HG02943 (cell line): Measurements from ENCODE around the gene SP5.
"Not testable (repeated sequence)": the region's sequence is repeated elsewhere in the genome, so short reads cannot be mapped to it uniquely, and the experiment has no call there.

ENCODE experiments used
- ATAC-seq: cut with Tn5 transposase; IDR thresholded peaks from one replicate; pipeline ENCODE4 v1.9.1; 2021; ENCODE audit warnings: mild to moderate bottlenecking, low read depth, moderate library complexity; ENCODE audit not compliant: unreplicated experiment

The SP5 gene

GRCh38 chr2:170715062-170715931, at the start of gene SP5:
Gene SP5 (plus strand): TSS chr2:170715337. CDS start chr2:170715513, 176 bp downstream.
- ATAC-seq: no peak

DNA sequence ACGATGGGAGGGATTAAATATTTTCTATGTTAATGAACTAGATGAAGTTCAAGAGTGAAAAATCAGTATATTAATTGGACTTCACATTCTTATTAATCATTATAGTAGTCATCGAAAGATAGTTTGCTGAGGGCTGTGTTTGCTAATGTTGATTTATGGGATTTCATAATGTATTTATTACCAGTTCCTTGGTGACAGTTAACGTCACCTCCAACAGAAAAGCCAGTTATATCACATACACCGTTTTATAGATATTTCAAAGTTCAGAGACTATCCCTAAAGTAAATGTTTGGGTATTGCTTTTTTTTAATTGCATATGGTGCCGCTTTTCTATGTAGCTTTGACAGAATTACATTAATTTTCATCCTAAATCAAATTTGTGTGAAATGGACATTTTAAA, 49.4 kb upstream of the SP5 start:
- no peak for ATAC-seq

DNA sequence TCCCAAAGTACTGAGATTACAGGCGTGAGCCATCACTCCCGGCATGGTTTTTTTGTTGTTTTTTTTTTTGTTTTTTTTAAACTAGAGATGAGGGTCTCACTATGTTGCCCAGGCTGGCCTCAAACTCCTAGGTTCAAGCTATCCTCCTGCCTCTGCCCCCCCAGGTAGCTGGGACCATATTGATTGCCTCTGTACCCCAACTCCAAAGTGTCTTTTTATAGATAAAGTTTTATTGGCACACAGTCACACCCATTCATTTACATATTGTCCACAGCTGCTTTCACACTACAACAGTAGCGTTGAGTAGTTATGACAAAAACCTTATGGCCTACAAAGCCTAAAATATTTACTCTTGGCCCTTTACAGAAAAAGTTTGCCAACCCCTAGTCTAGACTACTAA, 45.2 kb upstream of the SP5 start:
- no peak for ATAC-seq

DNA sequence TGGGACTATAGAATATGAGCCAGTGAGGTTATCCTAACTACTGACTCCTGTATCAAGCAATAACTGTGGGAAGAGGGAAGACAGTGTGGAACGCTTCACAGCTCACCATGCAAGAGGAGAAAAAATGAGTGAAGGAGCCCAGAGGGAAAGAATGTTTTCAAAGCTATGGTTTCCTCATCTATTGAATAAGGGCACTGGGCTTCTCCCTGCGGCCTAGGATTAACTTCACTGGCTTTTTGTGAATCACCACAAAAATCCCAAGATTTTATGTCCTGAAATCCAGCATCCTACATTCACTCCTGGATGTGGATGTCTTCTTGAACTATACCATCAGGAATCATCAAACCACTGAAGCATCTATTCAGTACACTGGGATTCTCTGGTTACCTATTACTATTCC, 44.5 kb upstream of the SP5 start:
- ATAC-seq: no peak

DNA sequence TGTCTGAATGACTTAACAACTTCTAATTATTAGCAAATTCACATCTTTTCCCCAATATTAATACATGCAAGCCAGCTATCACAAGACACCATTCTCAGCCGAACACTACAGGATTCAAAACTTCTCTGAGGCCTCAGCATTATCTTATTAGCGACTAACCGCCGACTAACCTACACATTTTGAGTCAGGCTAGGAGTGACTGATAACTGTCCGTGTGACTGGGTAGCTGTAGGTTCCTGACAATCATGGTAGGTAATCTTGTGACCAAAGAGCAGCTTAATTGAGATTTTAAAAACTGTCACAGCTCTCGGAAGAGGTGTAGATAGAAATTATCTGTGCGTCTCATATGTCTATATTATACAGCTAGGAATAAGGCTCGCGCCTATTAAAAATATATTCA, 44.1 kb upstream of the SP5 start:
- no peak for ATAC-seq

- not testable (repeated sequence) for ATAC-seq
Measured at GRCh38 chr2:170674282-170674681, 40.9 kb upstream of the SP5 start.

- ATAC-seq: no peak
Measured at GRCh38 chr2:170675701-170676100, 39.4 kb upstream of the SP5 start.

- no peak for ATAC-seq
Measured at GRCh38 chr2:170679607-170680079, 35.5 kb upstream of the SP5 start.

GRCh38 chr2:170680172-170680941, 34.8 kb upstream of the SP5 start:
- no peak for ATAC-seq

DNA sequence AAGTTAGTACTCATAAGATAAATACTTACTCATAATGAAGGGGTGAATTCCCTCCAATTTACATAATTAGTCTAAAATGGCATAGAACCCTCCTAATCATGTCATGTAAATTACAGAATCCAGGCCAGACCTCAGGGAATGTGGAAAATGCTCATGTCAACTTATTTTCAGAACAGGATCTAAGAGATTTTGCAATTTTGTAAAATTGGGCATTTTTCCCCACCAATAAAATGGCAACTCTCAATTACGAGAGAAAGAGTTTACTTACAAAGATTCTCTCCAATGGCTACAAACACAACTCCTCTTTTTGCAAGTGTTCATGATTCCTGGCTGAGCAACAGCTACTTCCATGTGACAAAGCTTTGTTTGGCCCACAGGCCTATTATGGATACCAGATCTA, 33.8 kb upstream of the SP5 start:
- no peak for ATAC-seq

- no peak for ATAC-seq
Measured at GRCh38 chr2:170685591-170685990, 29.5 kb upstream of the SP5 start.

DNA sequence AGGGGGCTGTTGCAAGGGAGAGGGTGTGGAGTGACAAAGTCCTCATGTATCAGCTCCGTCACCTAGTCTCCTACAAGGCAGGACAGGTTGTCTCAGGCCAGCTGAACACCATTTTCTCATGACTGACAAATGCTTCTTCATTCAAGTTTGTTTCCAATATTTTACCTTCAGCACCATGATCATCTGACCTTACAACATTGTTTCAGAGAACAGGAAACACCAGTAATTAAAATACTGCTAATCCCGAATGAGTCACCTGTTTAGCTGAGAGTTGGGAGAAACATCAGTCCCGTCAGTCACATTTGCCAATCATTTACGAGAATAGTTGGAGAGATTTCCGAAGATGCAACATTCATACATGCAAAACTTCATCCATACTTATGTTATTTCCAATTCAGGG, 25.7 kb upstream of the SP5 start:
- ATAC-seq: no peak

- no peak for ATAC-seq
Measured at GRCh38 chr2:170690640-170691039, 24.5 kb upstream of the SP5 start.

- ATAC-seq: no peak
Measured at GRCh38 chr2:170694316-170694715, 20.8 kb upstream of the SP5 start.

DNA sequence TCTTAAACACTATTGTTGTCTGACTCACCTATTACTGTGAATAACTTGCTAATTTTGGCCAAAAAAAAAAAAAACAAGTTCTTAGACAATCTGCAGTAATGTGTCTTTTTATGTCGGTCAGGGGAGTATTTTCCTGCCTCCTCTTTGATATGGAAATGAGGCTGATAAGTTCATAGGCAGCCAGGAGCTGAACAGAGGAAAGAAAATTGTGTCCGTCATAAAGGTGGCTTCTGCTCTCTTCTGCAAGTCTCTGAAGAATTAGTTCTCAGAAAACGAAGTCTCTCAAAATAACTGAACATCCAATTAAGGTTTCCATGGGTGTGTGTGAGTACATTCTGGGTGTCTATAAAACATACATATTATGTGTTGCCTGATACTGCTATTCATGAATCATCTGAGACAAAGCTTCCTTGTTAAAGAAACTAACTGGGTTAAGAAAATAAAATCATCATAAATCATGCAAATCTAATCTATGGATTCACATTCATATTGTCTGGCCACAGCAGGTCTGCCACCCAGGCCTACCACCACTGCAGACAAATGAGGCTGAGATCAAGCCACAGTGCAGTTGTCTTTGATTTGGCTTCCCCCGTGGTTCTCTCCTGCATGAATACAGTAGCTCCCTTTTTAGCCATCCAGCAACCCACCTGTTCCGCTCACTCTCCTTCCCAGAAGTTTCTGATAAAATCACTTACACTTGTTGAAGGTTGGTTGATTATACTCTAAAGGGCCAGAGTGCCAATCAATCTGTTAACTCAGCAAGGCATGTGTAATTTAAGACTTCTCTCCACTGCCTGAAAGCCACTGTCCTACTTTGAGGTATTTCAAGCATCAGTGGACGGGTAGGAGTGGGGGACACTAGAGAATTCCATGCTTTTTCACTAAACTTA, 19.4 kb upstream of the SP5 start:
- ATAC-seq: no peak

DNA sequence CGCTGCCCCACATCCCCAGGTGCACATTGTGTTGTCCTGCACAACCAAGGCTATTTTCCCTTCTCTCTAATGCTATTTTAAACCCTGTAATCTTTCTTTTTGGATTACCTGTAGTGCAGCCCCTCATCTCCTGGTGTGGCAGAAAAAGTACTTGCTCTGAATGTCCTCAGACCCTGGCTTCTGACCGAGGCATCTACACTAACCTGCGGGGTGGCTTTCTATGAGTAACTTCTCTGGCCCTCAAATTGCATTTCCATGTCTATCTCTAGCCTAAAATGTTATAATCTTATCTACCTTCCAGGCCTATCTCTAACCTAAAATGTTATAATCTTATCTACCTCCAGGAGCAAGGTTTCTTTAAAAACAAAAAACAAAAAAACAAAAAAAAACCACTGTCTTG, 18.2 kb upstream of the SP5 start:
- ATAC-seq: no peak

DNA sequence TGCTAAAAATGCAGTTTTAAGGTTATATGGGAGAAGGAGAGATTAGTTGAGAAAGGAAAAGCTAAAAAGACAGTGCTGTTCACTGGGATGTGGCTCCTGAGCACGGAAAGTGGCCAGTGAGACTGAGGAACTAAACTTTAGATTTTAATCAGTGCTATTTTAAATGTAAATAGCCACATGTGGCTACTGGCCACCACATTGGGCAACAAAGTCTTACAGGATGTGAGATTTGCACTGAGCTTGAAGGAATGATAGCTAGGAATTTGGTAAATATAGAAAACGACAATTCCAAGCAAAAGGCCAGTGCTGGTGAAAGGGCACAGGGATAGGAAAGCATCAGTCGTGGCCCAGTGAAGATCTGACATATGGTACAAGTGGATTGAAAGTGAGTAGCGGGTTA, 14.1 kb upstream of the SP5 start:
- ATAC-seq: no peak

GRCh38 chr2:170703776-170704476, 11.2 kb upstream of the SP5 start:
- no peak for ATAC-seq

- no peak for ATAC-seq
Measured at GRCh38 chr2:170707821-170708795, 7.0 kb upstream of the SP5 start.
